Smooth muscle cell (in vitro differentiated cells): Measurements from ENCODE around the gene DEPP1. TPM values are rescaled to one million over a fixed set of nuclear protein-coding genes. Genes with fewer than 3 reads are reported as not detected.

Experiments
- DNase-seq: peaks from one replicate; lab custom pipeline; 2025; ENCODE audit not compliant: unreplicated experiment; lab: John Stamatoyannopoulos, UW
- H2AFZ ChIP-seq: fragments of 200-600 bp; sonication (generic); 2 replicates; pipeline ENCODE4 v1.6.0; 2016; ENCODE audit warnings: antibody characterized with exemption, low read depth, mild to moderate bottlenecking
- H3F3A ChIP-seq: fragments of 200-600 bp; sonication (generic); 2 replicates; pipeline ENCODE4 v1.6.0; 2017; ENCODE audit warnings: antibody characterized with exemption, low read depth
- H3K27ac ChIP-seq: fragments of 200-600 bp; sonication (generic); 2 replicates; pipeline ENCODE4 v1.5.1; 2016; ENCODE audit warnings: low read depth, mild to moderate bottlenecking
- H3K27me3 ChIP-seq: fragments of 200-600 bp; sonication (generic); 2 replicates; pipeline ENCODE4 v1.6.1; 2016; ENCODE audit warnings: low read depth, mild to moderate bottlenecking
- H3K36me3 ChIP-seq: fragments of 200-600 bp; sonication (generic); 2 replicates; pipeline ENCODE4 v1.5.1; 2016; ENCODE audit warnings: low read depth
- H3K4me1 ChIP-seq: fragments of 200-600 bp; sonication (generic); 2 replicates; pipeline ENCODE4 v1.5.1; 2016; ENCODE audit warnings: low read depth
- H3K4me2 ChIP-seq: fragments of 200-600 bp; sonication (generic); 2 replicates; pipeline ENCODE4 v1.6.0; 2016; ENCODE audit warnings: mild to moderate bottlenecking
- H3K4me3 ChIP-seq: fragments of 200-600 bp; sonication (generic); 2 replicates; pipeline ENCODE4 v1.5.1; 2016; ENCODE audit warnings: mild to moderate bottlenecking
- H3K79me2 ChIP-seq: fragments of 200-600 bp; sonication (generic); 2 replicates; pipeline ENCODE4 v1.6.0; 2016; ENCODE audit warnings: low read depth, mild to moderate bottlenecking
- H3K9ac ChIP-seq: fragments of 200-600 bp; sonication (generic); 2 replicates; pipeline ENCODE4 v1.6.0; 2016; ENCODE audit warnings: low read depth
- H3K9me3 ChIP-seq: fragments of 200-600 bp; sonication (generic); replicated peaks from 2 replicates; pipeline ENCODE4 v1.5.1; 2016; ENCODE audit warnings: low read depth
- H4K20me1 ChIP-seq: fragments of 200-600 bp; sonication (generic); 2 replicates; pipeline ENCODE4 v1.6.0; 2016; ENCODE audit warnings: low read depth
- WGBS: methylation state at CpG from one replicate; pipeline ENCODE4 v1.1.7; 2016; ENCODE audit warnings: low lambda C conversion rate; 5-methylcytosine and 5-hydroxymethylcytosine counted together
- polyA plus RNA-seq: library from polyadenylated mRNA; unstranded; fragments of >200 nt; fragmentation: Nextera tagmentation; extraction: Ambion mirVana; gene quantifications from 2 replicates; pipeline ENCODE4 v1.2.1, GENCODE V29; 2016
- total RNA-seq: library from RNA; depleted of rRNA; stranded (reverse); fragments of >200 nt; gene quantifications from 2 replicates; pipeline ENCODE4 v1.2.3, GENCODE V29; 2014
- TF ChIP-seq, protein P1 (sequence below): fragments of 200-600 bp; sonication (generic); IDR thresholded peaks from 2 replicates; pipeline ENCODE4 v1.5.1; 2017; ENCODE audit warnings: borderline replicate concordance, mild to moderate bottlenecking, antibody characterized with exemption; ENCODE audit not compliant: insufficient read depth, poor library complexity, severe bottlenecking

DEPP1 gene
- total and polyA plus RNA-seq, 2 experiments from 2014 or later = 12.9 to 13.2 TPM

DNA sequence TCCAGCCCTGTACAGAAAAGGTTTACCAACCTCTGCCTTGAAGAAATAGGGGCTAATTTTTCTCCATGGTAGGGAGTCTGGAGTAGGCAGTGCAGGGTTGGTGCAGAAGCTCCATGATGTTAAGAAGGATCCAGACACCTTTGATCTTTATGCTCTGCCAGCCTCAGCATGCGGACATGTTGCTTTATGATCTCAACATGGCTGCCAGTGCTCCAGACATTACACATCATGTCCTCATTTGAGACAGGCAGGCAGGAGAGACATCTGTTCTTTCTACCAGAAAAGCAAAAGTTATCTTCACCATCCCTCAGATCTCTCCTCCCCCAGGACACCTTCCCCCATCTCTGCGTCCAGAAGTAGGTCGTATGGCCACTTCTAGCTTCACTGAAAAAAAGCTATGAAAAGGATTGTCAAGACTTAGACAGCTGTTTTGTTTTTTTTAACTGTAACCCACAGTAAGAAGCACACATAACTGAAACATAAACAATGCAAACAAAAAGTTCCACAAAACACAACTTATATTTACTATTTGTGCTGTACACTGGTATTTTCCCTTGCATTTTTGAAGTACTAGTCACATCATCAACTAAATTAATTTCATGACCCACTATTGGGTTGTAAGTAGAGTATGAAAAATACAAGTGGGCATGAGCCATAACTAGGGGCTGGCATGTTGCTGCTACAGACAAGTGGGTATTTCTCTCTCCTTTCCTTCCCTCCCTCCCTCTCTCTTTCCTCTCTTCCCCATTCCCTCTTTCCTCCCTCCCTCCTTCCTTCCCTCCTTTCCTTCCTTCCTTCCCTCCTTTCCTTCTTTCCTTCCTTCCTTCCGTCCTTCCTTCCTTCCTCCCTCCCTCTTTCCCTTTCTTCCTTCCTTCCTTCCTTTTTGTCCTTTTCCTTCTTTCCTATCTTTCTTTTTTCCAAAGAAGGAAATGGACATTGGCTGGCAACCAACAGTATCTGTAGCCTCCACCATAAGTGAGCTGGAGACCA lies 21.6 kb downstream of the DEPP1 start:
- no peaks in the 10 kb centered on the region for H3F3A ChIP-seq
- H3K4me2 ChIP-seq = no peak overlapping the region
- DNase-seq = no peak
- no peak overlapping the region for H2AFZ ChIP-seq
- no peaks in the 10 kb centered on the region for H3K36me3 ChIP-seq
- TF ChIP-seq, protein P1, sequence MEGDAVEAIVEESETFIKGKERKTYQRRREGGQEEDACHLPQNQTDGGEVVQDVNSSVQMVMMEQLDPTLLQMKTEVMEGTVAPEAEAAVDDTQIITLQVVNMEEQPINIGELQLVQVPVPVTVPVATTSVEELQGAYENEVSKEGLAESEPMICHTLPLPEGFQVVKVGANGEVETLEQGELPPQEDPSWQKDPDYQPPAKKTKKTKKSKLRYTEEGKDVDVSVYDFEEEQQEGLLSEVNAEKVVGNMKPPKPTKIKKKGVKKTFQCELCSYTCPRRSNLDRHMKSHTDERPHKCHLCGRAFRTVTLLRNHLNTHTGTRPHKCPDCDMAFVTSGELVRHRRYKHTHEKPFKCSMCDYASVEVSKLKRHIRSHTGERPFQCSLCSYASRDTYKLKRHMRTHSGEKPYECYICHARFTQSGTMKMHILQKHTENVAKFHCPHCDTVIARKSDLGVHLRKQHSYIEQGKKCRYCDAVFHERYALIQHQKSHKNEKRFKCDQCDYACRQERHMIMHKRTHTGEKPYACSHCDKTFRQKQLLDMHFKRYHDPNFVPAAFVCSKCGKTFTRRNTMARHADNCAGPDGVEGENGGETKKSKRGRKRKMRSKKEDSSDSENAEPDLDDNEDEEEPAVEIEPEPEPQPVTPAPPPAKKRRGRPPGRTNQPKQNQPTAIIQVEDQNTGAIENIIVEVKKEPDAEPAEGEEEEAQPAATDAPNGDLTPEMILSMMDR = no peak
- H3K79me2 ChIP-seq = no peaks in the 10 kb centered on the region
- H3K27me3 ChIP-seq = no peaks in the 10 kb centered on the region
- H3K4me1 ChIP-seq = peaks cover 14% of the 10 kb centered on the region
- no peaks in the 10 kb centered on the region for H3K9me3 ChIP-seq
- no peaks in the 10 kb centered on the region for H4K20me1 ChIP-seq
- H3K27ac ChIP-seq = no peak overlapping the region
- 94% methylated on average over 4 of the region's 4 CpGs for WGBS
- no peak overlapping the region for H3K9ac ChIP-seq
- no peak overlapping the region for H3K4me3 ChIP-seq

DNA sequence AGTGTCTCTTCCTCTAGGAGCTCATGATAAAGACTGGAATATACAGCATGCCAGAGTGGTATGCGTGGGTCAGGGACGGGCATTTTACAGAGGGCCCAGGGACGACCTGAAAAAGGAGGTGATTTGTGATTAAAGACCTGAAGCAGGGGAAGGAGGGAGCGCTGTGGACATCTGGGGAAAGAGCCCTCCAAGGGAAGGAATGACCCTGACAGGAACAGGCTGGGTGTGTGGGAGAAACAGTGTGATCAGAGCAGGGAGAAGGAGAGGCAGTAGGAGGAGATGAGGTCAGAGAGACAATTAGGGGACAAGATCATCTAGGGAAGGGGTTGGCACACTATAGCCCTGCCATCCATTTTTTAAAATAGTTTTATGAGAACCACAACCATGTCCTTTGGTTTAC lies 22.4 kb downstream of the DEPP1 start:
- H3K4me2 ChIP-seq = no peak overlapping the region
- TF ChIP-seq, protein P1 = no peak
- H3K9ac ChIP-seq = no peak overlapping the region
- 98% methylated on average over 4 of the region's 4 CpGs for WGBS
- DNase-seq = no peak
- no peaks in the 10 kb centered on the region for H3K36me3 ChIP-seq
- no peaks in the 10 kb centered on the region for H3K79me2 ChIP-seq
- H2AFZ ChIP-seq = no peak overlapping the region
- H3K27me3 ChIP-seq = no peaks in the 10 kb centered on the region
- H3K9me3 ChIP-seq = no peaks in the 10 kb centered on the region
- no peak overlapping the region for H3K4me3 ChIP-seq
- peaks cover 14% of the 10 kb centered on the region for H3K4me1 ChIP-seq
- H3F3A ChIP-seq = no peaks in the 10 kb centered on the region
- no peaks in the 10 kb centered on the region for H4K20me1 ChIP-seq
- no peak overlapping the region for H3K27ac ChIP-seq

DNA sequence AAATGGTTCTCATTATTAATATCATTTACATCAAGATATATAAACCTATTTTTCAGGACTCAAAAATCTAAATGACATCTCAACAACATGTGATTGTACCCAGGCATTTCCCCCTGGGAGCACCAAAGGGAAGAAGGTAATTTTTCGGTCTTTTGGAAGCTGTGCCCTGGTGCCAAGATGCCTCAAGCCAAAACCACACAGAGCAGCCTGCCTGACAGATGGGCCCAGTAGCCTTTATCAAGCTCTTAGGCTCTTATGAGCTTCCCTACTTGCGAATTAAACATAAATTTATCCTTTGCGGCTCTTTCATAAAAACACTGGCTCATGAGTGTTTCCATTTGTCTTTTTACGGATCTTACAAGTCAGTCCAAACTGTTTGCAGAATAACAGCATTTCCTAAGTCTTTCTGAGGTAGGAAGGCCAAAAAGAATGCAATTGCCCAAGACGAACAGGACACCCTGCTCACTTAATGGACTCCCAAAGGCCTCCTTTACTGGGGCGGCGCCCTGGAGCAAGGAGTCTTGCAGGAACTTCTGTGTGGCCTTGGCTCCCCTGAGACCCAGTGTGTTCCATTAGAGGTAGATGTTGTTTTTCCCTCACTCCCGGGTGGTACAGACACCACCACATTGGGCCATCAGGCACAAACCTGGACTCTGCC lies 23.1 kb downstream of the DEPP1 start:
- no peaks in the 10 kb centered on the region for H3K27me3 ChIP-seq
- no peak overlapping the region for H3K4me2 ChIP-seq
- 91% methylated on average over 8 of the region's 8 CpGs for WGBS
- no peaks in the 10 kb centered on the region for H3K9me3 ChIP-seq
- H3K4me1 ChIP-seq = peaks cover 14% of the 10 kb centered on the region
- TF ChIP-seq, protein P1 = no peak
- H3K4me3 ChIP-seq = no peak overlapping the region
- H2AFZ ChIP-seq = no peak overlapping the region
- no peak for DNase-seq
- H3K27ac ChIP-seq = no peak overlapping the region
- no peaks in the 10 kb centered on the region for H4K20me1 ChIP-seq
- no peak overlapping the region for H3K9ac ChIP-seq
- H3K36me3 ChIP-seq = no peaks in the 10 kb centered on the region
- no peaks in the 10 kb centered on the region for H3K79me2 ChIP-seq
- H3F3A ChIP-seq = no peaks in the 10 kb centered on the region
